Head of caudate nucleus (tissue), 42 donors: Measurements from ENCODE around the gene DDX52.
"Not testable (repeated sequence)": the region's sequence is repeated elsewhere in the genome, so short reads cannot be mapped to it uniquely, and the experiment has no call there.

Experiments used
- DNase-seq, 42 donors: peaks; one replicate each; pipeline versions ENCODE4 v3.0.0 to v3.0.0-alpha.2; 2020 to 2021; ENCODE audit warnings: mixed read lengths in 7 of 42
- intact Hi-C: fragments of 100-400 bp; cut with DNase I; formaldehyde crosslinking; loops from one replicate; pipeline ENCODE4 v1.15.0; 2022

DDX52 gene, protein sequence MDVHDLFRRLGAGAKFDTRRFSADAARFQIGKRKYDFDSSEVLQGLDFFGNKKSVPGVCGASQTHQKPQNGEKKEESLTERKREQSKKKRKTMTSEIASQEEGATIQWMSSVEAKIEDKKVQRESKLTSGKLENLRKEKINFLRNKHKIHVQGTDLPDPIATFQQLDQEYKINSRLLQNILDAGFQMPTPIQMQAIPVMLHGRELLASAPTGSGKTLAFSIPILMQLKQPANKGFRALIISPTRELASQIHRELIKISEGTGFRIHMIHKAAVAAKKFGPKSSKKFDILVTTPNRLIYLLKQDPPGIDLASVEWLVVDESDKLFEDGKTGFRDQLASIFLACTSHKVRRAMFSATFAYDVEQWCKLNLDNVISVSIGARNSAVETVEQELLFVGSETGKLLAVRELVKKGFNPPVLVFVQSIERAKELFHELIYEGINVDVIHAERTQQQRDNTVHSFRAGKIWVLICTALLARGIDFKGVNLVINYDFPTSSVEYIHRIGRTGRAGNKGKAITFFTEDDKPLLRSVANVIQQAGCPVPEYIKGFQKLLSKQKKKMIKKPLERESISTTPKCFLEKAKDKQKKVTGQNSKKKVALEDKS

DNA sequence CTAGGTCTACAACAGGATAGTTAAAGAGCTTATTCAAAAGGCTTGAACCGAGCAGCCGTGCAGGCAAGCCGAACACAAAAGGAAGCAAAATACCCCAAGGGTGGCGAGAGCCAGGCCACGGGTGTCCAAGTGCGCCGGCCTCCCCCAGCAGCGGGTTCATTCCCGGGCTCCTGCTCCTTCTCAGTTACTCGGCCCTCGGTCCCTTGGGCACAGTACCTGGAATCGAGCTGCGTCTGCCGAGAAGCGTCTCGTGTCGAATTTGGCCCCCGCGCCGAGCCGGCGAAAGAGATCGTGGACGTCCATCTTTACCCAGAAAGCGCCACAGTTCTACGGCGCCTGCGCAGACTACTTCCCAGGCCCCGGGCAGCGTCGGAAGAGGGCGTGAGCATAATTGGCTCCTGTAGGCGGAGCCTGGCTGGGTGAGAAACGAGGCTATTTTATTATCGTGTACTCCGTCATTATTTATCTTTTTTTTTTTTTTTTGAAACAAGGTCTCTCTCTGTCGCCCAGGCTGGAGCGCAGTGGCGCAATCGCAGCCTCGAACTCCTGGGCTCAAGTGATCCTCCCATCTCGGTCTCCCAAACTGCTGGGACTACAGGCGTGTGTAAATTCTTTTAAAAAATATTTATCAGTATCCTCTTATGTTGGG, at the start of gene DDX52:
TSS of gene DDX52 (minus strand) at position 329 of the 649 bp plus-strand sequence. CDS start at position 303, 26 bp downstream.
- intact Hi-C loops = no loop called here
- peak; percentile 79 to 95 (median 89) for DNase-seq

DNA sequence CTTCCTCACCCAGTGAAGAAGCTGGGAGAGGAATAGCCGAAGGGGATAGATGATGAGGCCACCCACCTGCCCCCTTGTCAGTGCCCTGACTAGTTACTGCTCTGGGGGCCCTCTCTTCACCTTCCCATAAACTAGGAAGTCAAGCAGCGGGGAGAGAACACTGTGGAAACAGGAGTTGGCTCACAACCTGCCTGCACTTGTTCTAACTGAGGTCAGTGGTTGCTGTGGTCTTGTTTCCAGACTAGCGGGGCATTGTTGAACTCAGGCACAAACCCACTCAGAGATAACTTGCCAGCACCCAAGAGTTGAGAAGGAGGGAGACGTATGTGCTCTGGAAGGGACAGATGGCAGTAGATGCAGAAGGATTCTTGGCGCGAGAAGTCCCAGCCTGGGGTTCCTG, 48.6 kb upstream of the DDX52 start:
- no peak for DNase-seq
- intact Hi-C loops = no loop called here

DNA sequence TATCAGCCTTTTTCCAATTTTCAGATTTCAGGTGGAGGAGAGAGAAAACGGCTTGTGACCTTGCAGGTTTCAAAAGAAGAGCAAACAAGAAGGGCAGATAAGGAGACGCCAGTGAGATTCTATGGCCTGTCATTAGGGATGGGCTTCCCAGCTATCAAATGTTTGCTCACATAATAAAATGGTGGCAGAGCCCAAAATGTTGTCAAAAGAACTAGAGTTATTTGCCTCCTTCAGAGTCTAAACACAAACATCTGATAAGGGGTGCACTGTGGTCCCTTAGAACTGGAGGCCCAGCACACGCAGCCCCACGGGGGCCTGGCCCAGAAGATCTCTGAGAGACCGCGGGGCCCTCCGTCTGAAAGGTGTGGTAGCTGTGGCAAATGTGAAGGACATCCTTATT, 46.1 kb upstream of the DDX52 start:
- intact Hi-C loops = no loop called here
- no peak for DNase-seq

DNA sequence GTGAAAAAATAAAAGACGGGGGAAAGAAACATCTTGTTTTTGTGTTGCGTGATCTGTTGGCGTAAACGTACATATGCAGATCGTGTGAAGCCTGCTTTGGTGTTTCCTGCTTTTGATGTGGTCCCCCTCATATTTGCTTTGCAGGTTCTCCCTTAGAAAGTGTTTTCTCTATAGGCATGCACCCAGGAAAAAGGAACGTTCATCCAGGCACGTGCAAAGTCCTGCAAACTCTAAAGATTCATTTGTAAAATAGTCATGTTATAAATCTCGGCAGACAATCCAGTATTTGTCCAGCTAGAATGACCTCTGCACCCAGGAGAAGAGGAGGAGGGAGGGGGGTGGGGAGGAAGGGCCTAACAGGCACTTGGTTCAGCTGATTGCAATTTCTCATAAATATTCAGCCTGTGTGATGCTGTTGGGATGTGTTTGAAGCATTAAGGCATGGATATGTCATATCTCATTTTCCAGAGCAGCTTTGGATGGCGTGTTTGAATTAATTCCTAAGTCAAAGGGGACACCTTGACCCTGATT, 40.3 kb upstream of the DDX52 start:
- intact Hi-C loops = no loop called here
- no peak for DNase-seq

DNA sequence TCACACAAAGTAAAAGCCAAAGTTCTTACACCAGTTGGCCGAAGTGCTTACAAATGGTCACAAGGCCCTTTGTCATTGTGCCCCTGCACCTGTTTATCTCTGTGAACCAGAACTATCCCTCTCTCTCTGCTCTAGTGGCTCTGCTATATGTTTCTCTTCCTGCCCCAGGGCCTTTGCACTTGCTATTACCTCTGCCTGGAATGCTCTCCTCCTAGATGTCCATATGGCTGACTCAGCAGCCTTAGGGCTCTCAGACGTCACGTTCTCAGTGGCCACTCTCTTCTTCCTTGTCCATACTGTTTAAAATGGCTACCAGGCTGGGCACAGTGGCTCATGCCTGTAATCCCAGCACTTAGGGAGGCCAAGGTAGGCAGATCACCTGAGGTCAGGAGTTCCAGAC, 38.8 kb upstream of the DDX52 start:
- intact Hi-C loops = no loop called here
- no peak for DNase-seq

DNA sequence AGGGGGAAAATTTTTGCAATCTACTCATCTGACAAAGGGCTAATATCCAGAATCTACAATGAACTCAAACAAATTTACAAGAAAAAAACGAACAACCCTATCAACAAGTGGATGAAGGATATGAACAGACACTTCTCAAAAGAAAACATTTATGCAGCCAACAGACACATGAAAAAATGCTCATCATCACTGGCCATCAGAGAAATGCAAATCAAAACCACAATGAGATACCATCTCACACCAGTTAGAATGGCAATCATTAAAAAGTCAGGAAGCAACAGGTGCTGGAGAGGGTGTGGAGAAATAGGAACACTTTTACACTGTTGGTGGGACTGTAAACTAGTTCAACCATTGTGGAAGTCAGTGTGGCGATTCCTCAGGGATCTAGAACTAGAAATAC, 36.7 kb upstream of the DDX52 start:
- intact Hi-C loops, DNase-seq: not testable (repeated sequence)

DNA sequence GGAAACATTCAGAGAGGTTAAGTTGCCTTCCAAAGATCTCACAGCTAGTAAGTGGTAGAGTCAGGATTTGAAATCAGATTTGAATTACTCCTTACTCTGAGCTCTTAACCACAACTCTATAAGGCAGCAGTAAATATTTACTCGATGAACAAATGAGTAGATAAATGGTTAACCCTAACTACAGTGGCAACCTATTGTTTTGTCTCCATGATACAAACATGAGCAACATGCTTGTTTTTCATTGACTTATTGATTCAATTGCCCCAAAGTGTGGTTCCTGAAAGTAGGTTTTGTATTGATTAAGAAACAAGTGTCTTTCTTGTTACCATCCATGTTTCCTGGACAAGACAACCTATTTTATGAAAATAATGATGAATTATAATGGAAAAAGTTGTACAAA, 34.8 kb upstream of the DDX52 start:
- intact Hi-C loops = no loop called here
- DNase-seq = no peak

DNA sequence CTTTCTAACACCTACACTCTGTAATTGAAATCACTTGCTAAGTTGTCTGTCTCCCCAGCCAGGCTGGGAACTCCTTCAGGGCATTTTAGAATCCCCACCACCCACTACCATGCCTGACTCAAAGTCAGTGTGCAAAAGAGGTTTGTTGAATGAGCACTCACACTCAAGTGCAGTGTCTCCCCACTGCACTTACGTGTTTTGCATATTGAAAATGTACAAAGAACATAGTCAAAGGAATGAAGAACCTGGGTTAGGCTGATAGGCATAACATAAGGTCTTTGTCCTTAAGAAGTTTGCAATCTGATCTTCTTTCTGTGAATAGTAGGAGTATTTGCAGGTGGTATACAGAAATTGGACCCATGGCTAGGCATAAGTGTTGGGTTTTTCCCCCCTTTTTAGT, 33.8 kb upstream of the DDX52 start:
- DNase-seq = no peak
- intact Hi-C loops = no loop called here

DNA sequence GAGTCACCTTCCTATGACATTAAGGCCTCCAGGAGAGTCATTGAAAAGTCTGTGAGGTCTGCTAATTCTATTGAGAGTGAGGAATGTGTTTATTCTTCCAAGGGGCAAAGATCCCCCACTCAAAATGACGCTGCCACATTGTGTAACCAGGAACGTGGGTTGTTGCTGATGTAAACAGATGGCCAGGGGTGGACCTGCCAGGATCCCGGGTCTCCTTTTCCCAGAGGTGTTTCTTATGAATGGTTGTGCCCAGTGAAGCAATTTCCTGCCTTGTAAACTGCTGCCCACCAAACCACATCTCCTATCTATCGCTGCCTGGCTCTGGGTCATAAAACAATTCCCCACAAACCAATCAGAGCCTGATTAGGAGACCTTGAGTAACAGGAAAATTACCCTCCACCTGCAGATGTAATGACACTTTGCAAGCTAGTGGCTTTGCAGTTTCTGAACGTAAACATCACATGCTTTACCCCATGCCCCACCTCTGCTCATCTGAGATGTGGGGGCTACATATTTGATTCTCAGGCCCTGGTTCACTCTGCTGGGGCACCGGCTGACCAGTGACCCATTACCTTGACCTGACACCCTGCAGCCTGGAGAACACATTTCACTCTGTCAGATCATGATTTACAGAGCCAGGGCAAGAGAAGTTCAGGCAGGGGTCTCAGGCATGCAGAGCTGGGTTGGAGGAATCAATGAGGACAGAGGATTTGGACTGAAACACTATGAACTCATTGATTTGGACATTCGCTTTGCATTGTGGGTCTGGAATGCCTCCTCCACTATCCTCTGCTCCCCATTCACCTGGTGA, 33.1 kb upstream of the DDX52 start:
- no peak for DNase-seq
- intact Hi-C loops = no loop called here

DNA sequence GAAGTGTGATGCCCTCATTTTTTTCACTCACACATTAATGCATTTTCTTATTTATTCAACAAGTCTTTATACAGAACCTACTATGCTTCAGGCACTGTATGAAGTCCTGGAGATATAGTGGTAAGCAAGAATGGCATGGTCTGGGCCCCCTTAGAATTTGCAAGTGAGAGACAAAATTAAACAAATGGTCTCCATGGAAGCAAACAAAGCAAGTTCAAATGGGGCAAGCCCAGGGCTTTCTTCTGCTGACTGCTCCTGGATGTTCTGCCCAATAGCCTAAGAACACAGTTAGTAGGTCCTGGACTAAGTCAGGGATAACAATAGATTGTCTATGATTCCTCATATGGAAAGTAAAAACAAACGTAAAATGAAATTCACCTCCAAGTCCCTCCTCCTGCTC, 31.3 kb upstream of the DDX52 start:
- intact Hi-C loops = no loop called here
- no peak for DNase-seq

DNA sequence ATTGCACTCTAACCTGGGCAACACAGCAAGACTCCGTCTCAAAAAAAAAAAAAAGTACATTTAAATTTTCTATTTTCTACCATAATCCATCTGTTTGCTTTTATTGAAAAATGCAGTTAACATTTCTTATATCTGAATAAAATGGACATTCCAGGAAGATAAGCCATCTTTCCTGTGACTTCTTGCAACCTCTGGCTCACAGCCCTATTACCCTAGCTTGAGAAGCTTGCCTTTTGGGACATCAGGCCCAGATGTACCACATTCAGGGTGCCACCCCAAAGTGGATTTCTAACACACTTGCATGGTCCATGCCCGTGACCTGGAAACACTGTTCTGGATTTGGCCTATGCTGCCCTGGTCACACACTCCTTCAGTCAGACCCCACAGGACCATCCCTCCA, 30.1 kb upstream of the DDX52 start:
- no peak for DNase-seq
- intact Hi-C loops = no loop called here

DNA sequence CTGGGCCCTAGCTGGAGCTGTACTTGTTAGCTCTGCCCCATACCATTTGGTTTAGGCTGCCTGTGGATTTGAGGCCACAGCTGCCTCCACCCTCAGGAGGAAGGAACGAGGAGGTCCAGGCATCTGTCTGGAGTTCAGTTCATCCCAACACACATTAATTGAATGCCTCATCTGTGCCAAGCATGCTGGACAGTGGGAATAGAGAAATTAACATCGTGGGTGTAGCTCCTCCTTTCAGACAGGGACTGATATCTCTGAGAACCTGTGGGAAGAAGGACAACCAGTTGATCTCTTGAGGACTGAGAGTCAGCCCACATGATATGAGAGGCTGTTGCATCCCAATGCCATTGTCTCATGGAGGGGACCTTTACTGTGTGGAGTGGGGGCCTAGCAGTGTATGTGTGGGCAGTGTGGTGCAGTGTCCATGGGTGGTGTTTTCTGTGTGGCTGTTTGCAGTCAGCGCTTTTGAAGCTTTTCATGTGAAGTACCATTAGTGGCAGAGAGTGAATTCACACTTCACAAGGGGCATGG, 29.4 kb upstream of the DDX52 start:
- DNase-seq = no peak
- intact Hi-C loops = no loop called here

DNA sequence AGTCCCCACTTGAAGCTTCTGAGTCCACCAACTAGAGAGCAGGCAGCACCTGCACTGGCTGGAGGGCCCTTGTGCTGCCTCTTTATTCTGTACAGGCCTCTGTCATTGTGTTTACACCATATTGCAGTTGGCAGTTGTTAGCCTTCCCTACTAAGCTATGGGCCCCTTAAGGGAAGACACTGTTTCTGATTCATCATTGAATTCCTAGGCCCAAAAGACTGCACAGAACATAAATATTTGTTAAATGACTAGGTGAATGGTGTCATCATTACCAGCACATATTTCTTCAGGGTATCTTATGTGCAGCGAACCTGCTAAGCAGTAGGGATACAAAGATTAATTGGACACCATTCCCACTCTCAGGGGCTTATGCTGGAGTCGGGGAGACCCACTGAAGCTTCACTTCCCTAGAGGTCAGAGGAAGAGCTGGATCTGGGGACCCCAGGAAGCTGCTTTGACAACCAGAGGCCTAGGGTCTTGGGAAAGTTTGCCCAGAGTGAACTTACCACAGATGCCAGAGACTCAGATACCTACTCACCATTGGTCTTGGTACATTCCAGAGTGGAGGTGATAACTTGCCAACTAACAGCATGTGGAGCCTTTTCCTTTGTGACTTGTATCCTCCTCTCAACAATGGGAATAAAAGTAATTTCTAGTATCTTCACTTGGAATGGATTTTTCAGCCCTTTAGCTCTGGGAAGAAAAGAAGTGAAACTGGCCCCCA, 28.7 kb upstream of the DDX52 start:
- intact Hi-C loops = no loop called here
- DNase-seq = no peak

DNA sequence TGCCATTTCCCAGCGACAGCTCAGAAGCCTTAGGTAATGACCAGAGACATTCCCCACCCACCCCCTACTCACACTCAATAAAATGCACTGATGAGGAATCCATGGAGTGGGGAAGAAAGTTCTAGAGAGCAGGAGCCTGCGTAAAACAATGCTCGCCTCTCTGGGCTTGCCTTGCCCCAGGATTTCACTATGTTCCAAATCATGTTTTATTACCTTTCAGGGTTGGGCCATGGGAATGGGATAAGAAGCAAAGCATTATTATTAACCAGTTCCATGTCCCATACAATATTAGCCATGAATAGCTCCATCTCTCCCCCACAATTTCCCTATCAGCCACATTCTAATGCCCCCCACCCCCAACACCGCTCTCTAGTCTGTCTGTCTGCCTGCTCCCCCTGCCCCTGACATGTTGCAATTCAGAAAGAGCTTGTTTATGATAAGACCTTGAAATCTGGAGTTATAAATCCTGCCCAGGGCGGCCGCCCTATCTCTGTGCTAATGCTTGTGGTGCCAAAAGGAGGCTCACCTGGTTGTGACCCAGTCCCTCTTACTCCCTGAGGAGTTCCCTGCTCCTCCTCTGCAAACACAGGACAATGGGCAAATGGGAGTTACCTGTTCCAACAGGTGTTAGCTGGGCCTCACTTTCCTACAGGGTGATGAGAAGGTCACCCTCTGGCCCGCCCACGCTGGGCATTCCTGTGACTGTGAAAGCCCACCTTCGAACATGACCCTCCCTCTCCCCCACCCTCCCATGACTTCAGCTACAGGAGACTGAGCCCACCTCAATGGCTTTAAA, 28.0 kb upstream of the DDX52 start:
- DNase-seq = no peak
- intact Hi-C loops = no loop called here

DNA sequence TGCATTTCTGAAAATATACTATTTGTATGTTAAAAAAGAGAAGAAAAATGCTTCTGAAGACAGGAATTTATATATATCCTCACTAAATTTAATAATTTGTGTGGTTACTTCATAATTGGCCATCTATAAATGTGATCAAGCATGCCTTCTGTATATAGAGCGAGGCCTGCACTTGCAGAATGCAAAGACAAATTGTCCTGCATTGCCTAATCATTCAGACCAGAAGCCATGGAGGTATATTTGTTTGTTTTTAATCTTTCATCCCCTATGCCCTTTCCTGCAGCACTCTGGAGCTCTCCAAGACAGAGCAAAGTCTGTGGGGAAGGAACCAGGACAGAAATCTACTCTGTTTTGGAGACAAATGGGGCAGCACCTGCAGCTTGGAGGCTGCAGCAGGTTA, 23.8 kb upstream of the DDX52 start:
- intact Hi-C loops = no loop called here
- DNase-seq = no peak

DNA sequence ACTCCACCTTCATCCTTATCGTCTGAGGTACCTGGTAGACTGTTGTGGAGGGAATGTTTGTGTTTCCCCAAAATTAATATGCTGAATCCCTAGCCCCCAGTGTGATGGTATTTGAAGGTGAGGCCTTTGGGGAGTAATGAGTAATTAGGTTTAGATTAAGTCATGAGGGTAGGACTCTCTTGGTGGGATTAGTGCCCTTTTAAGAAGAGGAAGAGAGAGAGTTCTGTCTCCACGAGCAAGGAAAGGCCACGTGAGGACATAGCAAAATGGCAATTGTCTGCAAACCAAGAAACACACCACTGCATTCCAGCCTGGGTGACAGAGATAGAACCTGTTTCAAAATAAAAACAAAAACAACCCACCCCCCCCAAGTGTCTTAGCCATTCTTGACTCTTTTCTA, 21.0 kb upstream of the DDX52 start:
- intact Hi-C loops = no loop called here

DNA sequence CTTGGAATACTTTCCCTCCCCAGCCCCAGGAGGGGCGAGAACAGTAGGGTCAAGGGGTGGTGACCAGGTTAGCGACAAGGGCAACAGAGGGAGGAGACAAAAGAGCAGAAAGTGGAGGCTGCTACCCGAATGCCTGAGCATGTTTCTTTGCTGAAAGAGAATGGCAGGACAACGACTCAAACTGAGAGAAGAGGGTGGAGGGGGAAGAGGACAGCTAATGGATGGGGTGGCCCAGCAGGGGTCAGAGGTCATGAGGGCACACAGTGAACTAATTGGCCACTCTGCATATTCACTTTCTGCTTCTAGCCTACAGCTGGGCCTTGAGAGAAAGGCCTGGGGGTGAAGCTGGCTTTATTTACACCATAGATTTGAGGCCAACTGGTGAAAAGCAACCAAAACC, 19.1 kb upstream of the DDX52 start:
- DNase-seq = no peak
- intact Hi-C loops = no loop called here

More for the DNA sequence above, 21.0 kb upstream of the DDX52 start:
- DNase-seq = no peak
